Mammary epithelial cell (primary cell): ENCODE results near the gene EIF4EBP2.

ENCODE experiments used
- EZH2 ChIP-seq: IDR thresholded peaks from 2 replicates; pipeline ENCODE4 v1.6.1; 2012; ENCODE audit warnings: low read length, inconsistent platforms, borderline replicate concordance
- TF ChIP-seq, protein P1 (sequence below), 2 donors: IDR thresholded peaks in 1 of 2; conservative IDR thresholded peaks in 1 of 2; 2 replicates each; pipeline ENCODE4 v1.5.1; 2011 to 2012; ENCODE audit warnings: inconsistent platforms in 2 of 2, low read length in 2 of 2, mild to moderate bottlenecking in 2 of 2, control low read depth in 1 of 2, low read depth in 1 of 2; ENCODE audit not compliant: insufficient read depth in 1 of 2; ENCODE audit errors: extremely low read depth in 1 of 2

DNA sequence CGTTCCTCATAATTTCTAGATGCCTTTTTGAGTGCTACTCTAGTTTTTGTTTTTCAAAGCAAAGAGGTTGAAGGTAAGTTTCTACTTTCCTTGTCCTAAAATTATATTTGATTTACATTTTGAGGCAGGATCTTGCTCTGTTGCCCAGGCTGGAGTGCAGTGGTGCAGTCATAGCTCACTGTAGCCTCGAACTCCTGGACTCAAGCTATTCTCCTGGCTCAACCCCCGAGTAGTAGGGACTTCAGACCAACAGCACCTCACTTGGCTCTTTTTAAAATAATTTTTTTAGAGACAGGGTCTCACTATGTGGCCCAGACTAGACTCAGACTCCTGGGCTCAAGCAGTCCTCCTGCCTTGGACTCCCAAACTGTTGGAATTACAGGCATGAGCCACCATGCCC is 14.8 kb downstream of the EIF4EBP2 start:
- TF ChIP-seq, protein P1, sequence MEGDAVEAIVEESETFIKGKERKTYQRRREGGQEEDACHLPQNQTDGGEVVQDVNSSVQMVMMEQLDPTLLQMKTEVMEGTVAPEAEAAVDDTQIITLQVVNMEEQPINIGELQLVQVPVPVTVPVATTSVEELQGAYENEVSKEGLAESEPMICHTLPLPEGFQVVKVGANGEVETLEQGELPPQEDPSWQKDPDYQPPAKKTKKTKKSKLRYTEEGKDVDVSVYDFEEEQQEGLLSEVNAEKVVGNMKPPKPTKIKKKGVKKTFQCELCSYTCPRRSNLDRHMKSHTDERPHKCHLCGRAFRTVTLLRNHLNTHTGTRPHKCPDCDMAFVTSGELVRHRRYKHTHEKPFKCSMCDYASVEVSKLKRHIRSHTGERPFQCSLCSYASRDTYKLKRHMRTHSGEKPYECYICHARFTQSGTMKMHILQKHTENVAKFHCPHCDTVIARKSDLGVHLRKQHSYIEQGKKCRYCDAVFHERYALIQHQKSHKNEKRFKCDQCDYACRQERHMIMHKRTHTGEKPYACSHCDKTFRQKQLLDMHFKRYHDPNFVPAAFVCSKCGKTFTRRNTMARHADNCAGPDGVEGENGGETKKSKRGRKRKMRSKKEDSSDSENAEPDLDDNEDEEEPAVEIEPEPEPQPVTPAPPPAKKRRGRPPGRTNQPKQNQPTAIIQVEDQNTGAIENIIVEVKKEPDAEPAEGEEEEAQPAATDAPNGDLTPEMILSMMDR (conservative IDR thresholded peaks at IDR 0.05 in 1 of 2, IDR thresholded peaks at IDR 0.05 in 1 of 2; ENCODE audit: extremely low read depth in 1 of 2, insufficient read depth in 1 of 2, low read depth in 1 of 2, low read length in 2 of 2), result no peak
- no peak for TF ChIP-seq EZH2
